Measurements from ENCODE around the gene RAB3C.

RAB3C gene

DNA sequence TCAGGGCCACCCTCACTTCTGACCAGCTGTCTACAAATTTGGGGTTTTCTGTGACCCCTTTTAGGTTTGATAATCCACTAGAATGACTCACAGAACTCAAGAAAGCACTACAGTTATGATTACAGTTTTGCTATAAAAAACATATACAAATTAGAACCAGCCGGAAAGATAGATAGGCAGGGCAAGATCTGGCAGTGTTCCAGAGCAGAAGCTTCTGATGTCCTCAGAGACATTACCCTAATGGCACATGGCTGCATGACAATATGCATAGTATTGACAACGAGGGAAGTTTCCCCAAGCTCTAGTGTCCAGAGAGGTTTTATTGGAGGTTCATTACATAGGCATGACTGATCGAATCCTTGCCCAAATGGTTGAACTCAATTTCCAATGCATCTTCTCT, 158.1 kb downstream of the RAB3C start:
- TF ChIP-seq ZC3H10 (CRISPR knock-in tag; IDR thresholded peaks at IDR 0.05) (no peak), ZNF70 (CRISPR knock-in tag; IDR thresholded peaks at IDR 0.05) (no peak), ARNTL (CRISPR knock-in tag; IDR thresholded peaks at IDR 0.05; ENCODE audit: borderline replicate concordance, low read depth) (no peak), ESRRG (CRISPR knock-in tag; IDR thresholded peaks at IDR 0.05) (no peak), GLIS3 (CRISPR knock-in tag; IDR thresholded peaks at IDR 0.05) (no peak), POU6F1 (CRISPR knock-in tag; IDR thresholded peaks at IDR 0.05; ENCODE audit: borderline replicate concordance, low read depth) (no peak), PPARA (CRISPR knock-in tag; IDR thresholded peaks at IDR 0.05; ENCODE audit: borderline replicate concordance) (no peak), RARB (CRISPR knock-in tag; IDR thresholded peaks at IDR 0.05) (no peak), TOX (CRISPR knock-in tag; IDR thresholded peaks at IDR 0.05; ENCODE audit: borderline replicate concordance) (no peak), BACH2 (CRISPR knock-in tag; IDR thresholded peaks at IDR 0.05; ENCODE audit: borderline replicate concordance) (no peak), TCF4 (CRISPR knock-in tag; IDR thresholded peaks at IDR 0.05; ENCODE audit: borderline replicate concordance) (no peak), CSRNP3 (CRISPR knock-in tag; IDR thresholded peaks at IDR 0.05) (no peak), ZFP30 (CRISPR knock-in tag; IDR thresholded peaks at IDR 0.05) (no peak), CSDC2 (CRISPR knock-in tag; IDR thresholded peaks at IDR 0.05) (no peak)
- TF ChIP-seq, protein P1, sequence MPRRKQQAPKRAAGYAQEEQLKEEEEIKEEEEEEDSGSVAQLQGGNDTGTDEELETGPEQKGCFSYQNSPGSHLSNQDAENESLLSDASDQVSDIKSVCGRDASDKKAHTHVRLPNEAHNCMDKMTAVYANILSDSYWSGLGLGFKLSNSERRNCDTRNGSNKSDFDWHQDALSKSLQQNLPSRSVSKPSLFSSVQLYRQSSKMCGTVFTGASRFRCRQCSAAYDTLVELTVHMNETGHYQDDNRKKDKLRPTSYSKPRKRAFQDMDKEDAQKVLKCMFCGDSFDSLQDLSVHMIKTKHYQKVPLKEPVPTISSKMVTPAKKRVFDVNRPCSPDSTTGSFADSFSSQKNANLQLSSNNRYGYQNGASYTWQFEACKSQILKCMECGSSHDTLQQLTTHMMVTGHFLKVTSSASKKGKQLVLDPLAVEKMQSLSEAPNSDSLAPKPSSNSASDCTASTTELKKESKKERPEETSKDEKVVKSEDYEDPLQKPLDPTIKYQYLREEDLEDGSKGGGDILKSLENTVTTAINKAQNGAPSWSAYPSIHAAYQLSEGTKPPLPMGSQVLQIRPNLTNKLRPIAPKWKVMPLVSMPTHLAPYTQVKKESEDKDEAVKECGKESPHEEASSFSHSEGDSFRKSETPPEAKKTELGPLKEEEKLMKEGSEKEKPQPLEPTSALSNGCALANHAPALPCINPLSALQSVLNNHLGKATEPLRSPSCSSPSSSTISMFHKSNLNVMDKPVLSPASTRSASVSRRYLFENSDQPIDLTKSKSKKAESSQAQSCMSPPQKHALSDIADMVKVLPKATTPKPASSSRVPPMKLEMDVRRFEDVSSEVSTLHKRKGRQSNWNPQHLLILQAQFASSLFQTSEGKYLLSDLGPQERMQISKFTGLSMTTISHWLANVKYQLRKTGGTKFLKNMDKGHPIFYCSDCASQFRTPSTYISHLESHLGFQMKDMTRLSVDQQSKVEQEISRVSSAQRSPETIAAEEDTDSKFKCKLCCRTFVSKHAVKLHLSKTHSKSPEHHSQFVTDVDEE (CRISPR knock-in tag; IDR thresholded peaks at IDR 0.05) = no peak
- TF ChIP-seq, protein P2, sequence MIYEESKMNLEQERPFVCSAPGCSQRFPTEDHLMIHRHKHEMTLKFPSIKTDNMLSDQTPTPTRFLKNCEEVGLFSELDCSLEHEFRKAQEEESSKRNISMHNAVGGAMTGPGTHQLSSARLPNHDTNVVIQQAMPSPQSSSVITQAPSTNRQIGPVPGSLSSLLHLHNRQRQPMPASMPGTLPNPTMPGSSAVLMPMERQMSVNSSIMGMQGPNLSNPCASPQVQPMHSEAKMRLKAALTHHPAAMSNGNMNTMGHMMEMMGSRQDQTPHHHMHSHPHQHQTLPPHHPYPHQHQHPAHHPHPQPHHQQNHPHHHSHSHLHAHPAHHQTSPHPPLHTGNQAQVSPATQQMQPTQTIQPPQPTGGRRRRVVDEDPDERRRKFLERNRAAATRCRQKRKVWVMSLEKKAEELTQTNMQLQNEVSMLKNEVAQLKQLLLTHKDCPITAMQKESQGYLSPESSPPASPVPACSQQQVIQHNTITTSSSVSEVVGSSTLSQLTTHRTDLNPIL (CRISPR knock-in tag; IDR thresholded peaks at IDR 0.05; ENCODE audit: low read depth) = no peak
- ATAC-seq = no peak

DNA sequence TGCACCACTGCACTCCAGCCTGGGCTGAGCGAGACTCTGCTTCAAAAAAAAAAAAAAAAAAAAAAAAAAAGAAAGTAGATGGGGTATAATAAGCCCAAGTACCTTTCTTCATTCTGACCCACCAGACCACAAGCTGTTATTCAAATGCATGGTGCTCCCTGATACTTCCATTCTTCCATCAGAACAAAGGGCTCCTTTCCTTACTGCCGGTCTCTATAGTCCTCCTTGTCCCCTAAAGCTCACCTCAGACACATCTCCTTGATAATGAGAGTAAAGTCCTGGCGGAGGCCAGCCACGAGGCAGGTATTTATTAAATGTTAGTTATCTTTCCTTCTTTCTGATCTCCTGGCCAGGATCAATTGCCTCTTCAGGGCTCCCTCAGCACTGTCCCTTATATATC, 162.5 kb downstream of the RAB3C start:
- ATAC-seq = no peak
- TF ChIP-seq TCF4 (CRISPR knock-in tag; IDR thresholded peaks at IDR 0.05; ENCODE audit: borderline replicate concordance) (no peak), OSR1 (CRISPR knock-in tag; IDR thresholded peaks at IDR 0.05) (no peak), ISL1 (CRISPR knock-in tag; IDR thresholded peaks at IDR 0.05) (no peak), CSDC2 (CRISPR knock-in tag; IDR thresholded peaks at IDR 0.05) (no peak), ZFP30 (CRISPR knock-in tag; IDR thresholded peaks at IDR 0.05) (no peak), BACH2 (CRISPR knock-in tag; IDR thresholded peaks at IDR 0.05; ENCODE audit: borderline replicate concordance) (no peak), ESRRG (CRISPR knock-in tag; IDR thresholded peaks at IDR 0.05) (no peak), ZNF8 (CRISPR knock-in tag; IDR thresholded peaks at IDR 0.05) (no peak), ZFP3 (CRISPR knock-in tag; IDR thresholded peaks at IDR 0.05) (no peak), CSRNP3 (CRISPR knock-in tag; IDR thresholded peaks at IDR 0.05) (no peak), ZNF70 (CRISPR knock-in tag; IDR thresholded peaks at IDR 0.05) (no peak), SNAI2 (CRISPR knock-in tag; IDR thresholded peaks at IDR 0.05) (no peak), GLIS3 (CRISPR knock-in tag; IDR thresholded peaks at IDR 0.05) (no peak), POU6F1 (CRISPR knock-in tag; IDR thresholded peaks at IDR 0.05; ENCODE audit: borderline replicate concordance, low read depth) (no peak), RARB (CRISPR knock-in tag; IDR thresholded peaks at IDR 0.05) (no peak)
- TF ChIP-seq, protein P2 (CRISPR knock-in tag; IDR thresholded peaks at IDR 0.05; ENCODE audit: low read depth) = no peak
- TF ChIP-seq, protein P3, sequence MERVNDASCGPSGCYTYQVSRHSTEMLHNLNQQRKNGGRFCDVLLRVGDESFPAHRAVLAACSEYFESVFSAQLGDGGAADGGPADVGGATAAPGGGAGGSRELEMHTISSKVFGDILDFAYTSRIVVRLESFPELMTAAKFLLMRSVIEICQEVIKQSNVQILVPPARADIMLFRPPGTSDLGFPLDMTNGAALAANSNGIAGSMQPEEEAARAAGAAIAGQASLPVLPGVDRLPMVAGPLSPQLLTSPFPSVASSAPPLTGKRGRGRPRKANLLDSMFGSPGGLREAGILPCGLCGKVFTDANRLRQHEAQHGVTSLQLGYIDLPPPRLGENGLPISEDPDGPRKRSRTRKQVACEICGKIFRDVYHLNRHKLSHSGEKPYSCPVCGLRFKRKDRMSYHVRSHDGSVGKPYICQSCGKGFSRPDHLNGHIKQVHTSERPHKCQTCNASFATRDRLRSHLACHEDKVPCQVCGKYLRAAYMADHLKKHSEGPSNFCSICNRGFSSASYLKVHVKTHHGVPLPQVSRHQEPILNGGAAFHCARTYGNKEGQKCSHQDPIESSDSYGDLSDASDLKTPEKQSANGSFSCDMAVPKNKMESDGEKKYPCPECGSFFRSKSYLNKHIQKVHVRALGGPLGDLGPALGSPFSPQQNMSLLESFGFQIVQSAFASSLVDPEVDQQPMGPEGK (CRISPR knock-in tag; IDR thresholded peaks at IDR 0.05; ENCODE audit: borderline replicate concordance) = no peak
- TF ChIP-seq, protein P1 (CRISPR knock-in tag; IDR thresholded peaks at IDR 0.05) = no peak

All from SK-N-SH treated with all-trans-retinoic acid at 6 μM for 48 hours (cell line).